Mesenchymal stem cell (in vitro differentiated cells and primary cell): ENCODE results near the gene GAN.
A peak's percentile ranks its signal among the peaks of the same experiment; 100 is the strongest.

Source experiments
- DNase-seq: peaks from one replicate; pipeline ENCODE4 v3.0.0-alpha.2; 2013
- H2AFZ ChIP-seq: one replicate; pipeline ENCODE4 v1.6.1; 2013; ENCODE audit warnings: low read depth, mild to moderate bottlenecking, control low read depth, inconsistent platforms, low read length, moderate library complexity
- H2AK5ac ChIP-seq: 2 replicates; pipeline ENCODE4 v1.6.1; 2013; ENCODE audit warnings: low read length, moderate library complexity, mild to moderate bottlenecking, inconsistent platforms; ENCODE audit not compliant: severe bottlenecking
- H2BK120ac ChIP-seq: one replicate; pipeline ENCODE4 v1.6.1; 2013; ENCODE audit warnings: low read depth, mild to moderate bottlenecking, inconsistent platforms, low read length, moderate library complexity
- H2BK12ac ChIP-seq, 2 experiments: one replicate each; pipeline ENCODE4 v1.6.1; 2013; ENCODE audit warnings: inconsistent platforms in 2 of 2, low read length in 2 of 2, mild to moderate bottlenecking in 2 of 2, moderate library complexity in 2 of 2, control low read depth in 1 of 2
- H2BK15ac ChIP-seq: one replicate; pipeline ENCODE4 v1.6.1; 2013; ENCODE audit warnings: mild to moderate bottlenecking, low read depth, inconsistent platforms; ENCODE audit not compliant: poor library complexity, severe bottlenecking
- H2BK5ac ChIP-seq: 2 replicates; pipeline ENCODE4 v1.6.1; 2013; ENCODE audit warnings: low read depth, mild to moderate bottlenecking, low read length, control low read depth, inconsistent platforms; ENCODE audit not compliant: poor library complexity, severe bottlenecking
- H3K14ac ChIP-seq, 2 experiments: one replicate each; pipeline ENCODE4 v1.6.1; 2013; ENCODE audit warnings: inconsistent platforms in 2 of 2, low read length in 2 of 2, control low read depth in 1 of 2, mild to moderate bottlenecking in 1 of 2, moderate library complexity in 1 of 2
- H3K18ac ChIP-seq, 2 experiments: one replicate each; pipeline ENCODE4 v1.6.1; 2013; ENCODE audit warnings: inconsistent platforms in 2 of 2, low read length in 2 of 2, control low read depth in 1 of 2, low read depth in 1 of 2, mild to moderate bottlenecking in 1 of 2
- H3K23ac ChIP-seq, 2 experiments: one replicate each; pipeline ENCODE4 v1.6.1; 2013; ENCODE audit warnings: inconsistent platforms in 2 of 2, low read length in 2 of 2, mild to moderate bottlenecking in 2 of 2, moderate library complexity in 2 of 2, control low read depth in 1 of 2
- H3K27ac ChIP-seq: 2 replicates; pipeline ENCODE4 v1.5.1; 2013; ENCODE audit warnings: mild to moderate bottlenecking, moderate library complexity, low read length, control low read depth, inconsistent platforms; ENCODE audit not compliant: poor library complexity, severe bottlenecking
- H3K27me3 ChIP-seq, 2 experiments: 2 replicates each; pipeline versions ENCODE4 v1.6.1 to v1.7.0; 2013; ENCODE audit warnings: low read length in 2 of 2, mild to moderate bottlenecking in 2 of 2, moderate library complexity in 2 of 2, control low read depth in 1 of 2, inconsistent platforms in 1 of 2; ENCODE audit not compliant: control insufficient read depth in 1 of 2, insufficient read depth in 1 of 2
- H3K36me3 ChIP-seq, 2 experiments: 2 replicates each; pipeline versions ENCODE4 v1.6.1 to v1.7.0; 2013; ENCODE audit warnings: low read length in 2 of 2, control low read depth in 1 of 2, inconsistent platforms in 1 of 2, low read depth in 1 of 2, mild to moderate bottlenecking in 1 of 2; ENCODE audit not compliant: insufficient read depth in 2 of 2, control insufficient read depth in 1 of 2
- H3K4ac ChIP-seq, 2 experiments: one replicate each; pipeline ENCODE4 v1.6.1; 2013; ENCODE audit warnings: inconsistent platforms in 2 of 2, low read length in 2 of 2, mild to moderate bottlenecking in 2 of 2, moderate library complexity in 2 of 2, control low read depth in 1 of 2, low read depth in 1 of 2
- H3K4me1 ChIP-seq: 2 replicates; pipeline ENCODE4 v1.6.1; 2013; ENCODE audit warnings: low read depth, low read length, control low read depth; ENCODE audit not compliant: control insufficient read depth, insufficient read depth
- H3K4me2 ChIP-seq: 2 replicates; pipeline ENCODE4 v1.6.1; 2013; ENCODE audit warnings: low read length, mild to moderate bottlenecking, inconsistent platforms; ENCODE audit not compliant: poor library complexity, severe bottlenecking
- H3K4me3 ChIP-seq, 2 experiments: 2 replicates each; pipeline versions ENCODE4 v1.5.1 to v1.7.0; 2013; ENCODE audit warnings: low read length in 2 of 2, mild to moderate bottlenecking in 2 of 2, control low read depth in 1 of 2, low read depth in 1 of 2; ENCODE audit not compliant: insufficient read depth in 1 of 2
- H3K79me1 ChIP-seq: replicated peaks from 2 replicates; pipeline ENCODE4 v1.6.1; 2013; ENCODE audit warnings: mild to moderate bottlenecking, control low read depth, low read length, inconsistent platforms; ENCODE audit not compliant: poor library complexity, severe bottlenecking
- H3K9ac ChIP-seq: 2 replicates; pipeline ENCODE4 v1.7.0; 2013; ENCODE audit warnings: mild to moderate bottlenecking, low read length, moderate library complexity
- H3K9me3 ChIP-seq: 2 replicates; pipeline ENCODE4 v1.7.0; 2013; ENCODE audit warnings: mild to moderate bottlenecking, low read length; ENCODE audit not compliant: control insufficient read depth
- H4K8ac ChIP-seq: one replicate; pipeline ENCODE4 v1.6.1; 2013; ENCODE audit warnings: inconsistent platforms, mild to moderate bottlenecking, low read length, moderate library complexity
- H4K91ac ChIP-seq: one replicate; pipeline ENCODE4 v1.6.1; 2013; ENCODE audit warnings: mild to moderate bottlenecking, low read length, inconsistent platforms
- WGBS: methylation state at CpG from one replicate; pipeline ENCODE4 v1.1.7; 2013; ENCODE audit warnings: mixed read lengths; 5-methylcytosine and 5-hydroxymethylcytosine counted together

Gene GAN

DNA sequence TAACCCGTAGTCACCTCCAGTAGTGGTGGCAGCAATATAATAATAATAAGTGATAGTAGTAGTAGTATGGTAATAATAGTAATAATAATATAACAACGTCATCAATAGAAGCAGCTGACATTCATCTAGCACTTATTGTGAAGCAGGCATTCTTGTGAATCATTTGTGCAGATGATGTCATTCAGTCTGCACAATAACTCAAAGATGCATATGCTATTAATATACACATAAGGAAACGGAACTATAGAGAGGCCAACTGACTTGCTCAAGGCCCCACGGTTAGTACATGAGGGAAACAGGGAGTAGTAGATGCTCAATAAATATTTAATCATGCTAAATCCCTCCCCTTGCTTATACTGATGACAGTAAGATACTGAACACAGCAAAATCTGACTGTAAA, 35.4 kb upstream of the GAN start:
- H2AK5ac ChIP-seq, result no peak overlapping the region
- H3K4me3 ChIP-seq, result no peak overlapping the region
- no peak overlapping the region for H3K4me2 ChIP-seq
- H4K91ac ChIP-seq, result no peak overlapping the region
- H3K27me3 ChIP-seq, result no peaks in the 10 kb centered on the region
- H2BK15ac ChIP-seq, result no peak overlapping the region
- no peak overlapping the region for H4K8ac ChIP-seq
- no peak overlapping the region for H2BK120ac ChIP-seq
- H2AFZ ChIP-seq, result no peak overlapping the region
- no peaks in the 10 kb centered on the region for H3K4me1 ChIP-seq
- no peak overlapping the region for H3K9ac ChIP-seq
- no peak overlapping the region for H2BK5ac ChIP-seq
- H3K14ac ChIP-seq, result no peak overlapping the region
- no peaks in the 10 kb centered on the region for H3K9me3 ChIP-seq
- H3K4ac ChIP-seq, result no peak overlapping the region
- H2BK12ac ChIP-seq, result no peak overlapping the region
- no peak overlapping the region for H3K27ac ChIP-seq
- H3K23ac ChIP-seq, result no peak overlapping the region
- no CpG with 5 or more reads among the region's 4 CpGs for WGBS
- peak; percentile 17 for DNase-seq
- H3K36me3 ChIP-seq, result no peaks in the 10 kb centered on the region
- H3K18ac ChIP-seq, result no peak overlapping the region
- no peaks in the 10 kb centered on the region for H3K79me1 ChIP-seq

DNA sequence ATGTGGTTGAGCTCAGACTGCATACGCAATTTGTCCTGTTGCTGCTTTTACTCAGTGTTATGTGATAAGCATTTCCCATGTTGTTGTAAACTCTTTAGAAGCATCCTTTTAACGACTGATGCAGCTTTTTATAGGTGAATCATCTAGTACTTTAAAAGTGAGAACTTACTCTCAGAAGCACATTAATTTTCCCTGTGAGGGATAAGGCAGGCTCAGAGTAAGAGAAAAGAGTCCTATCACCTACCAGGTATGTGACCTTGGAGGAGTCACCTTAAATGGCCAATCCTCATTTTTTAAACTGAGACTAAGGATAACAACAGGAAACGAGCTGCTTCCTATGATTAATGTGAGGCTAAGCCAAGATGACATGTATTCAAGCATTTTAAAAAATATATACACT, 34.4 kb upstream of the GAN start:
- H3K9me3 ChIP-seq, result no peaks in the 10 kb centered on the region
- H3K4me2 ChIP-seq, result no peak overlapping the region
- no peak overlapping the region for H2BK12ac ChIP-seq
- H3K27me3 ChIP-seq, result no peaks in the 10 kb centered on the region
- no peak overlapping the region for H2AFZ ChIP-seq
- H3K14ac ChIP-seq, result no peak overlapping the region
- no peak overlapping the region for H3K9ac ChIP-seq
- H2BK15ac ChIP-seq, result no peak overlapping the region
- no peak overlapping the region for H3K18ac ChIP-seq
- H4K91ac ChIP-seq, result no peak overlapping the region
- no peak overlapping the region for H3K4ac ChIP-seq
- H3K27ac ChIP-seq, result no peak overlapping the region
- H4K8ac ChIP-seq, result no peak overlapping the region
- no peak overlapping the region for H2BK5ac ChIP-seq
- no peak overlapping the region for H3K23ac ChIP-seq
- no peak overlapping the region for H3K4me3 ChIP-seq
- no peaks in the 10 kb centered on the region for H3K79me1 ChIP-seq
- DNase-seq, result peak; percentile 5
- WGBS, result 66% methylated on average over 2 of the region's 3 CpGs
- H3K4me1 ChIP-seq, result no peaks in the 10 kb centered on the region
- no peak overlapping the region for H2BK120ac ChIP-seq
- H3K36me3 ChIP-seq, result no peaks in the 10 kb centered on the region
- no peak overlapping the region for H2AK5ac ChIP-seq

DNA sequence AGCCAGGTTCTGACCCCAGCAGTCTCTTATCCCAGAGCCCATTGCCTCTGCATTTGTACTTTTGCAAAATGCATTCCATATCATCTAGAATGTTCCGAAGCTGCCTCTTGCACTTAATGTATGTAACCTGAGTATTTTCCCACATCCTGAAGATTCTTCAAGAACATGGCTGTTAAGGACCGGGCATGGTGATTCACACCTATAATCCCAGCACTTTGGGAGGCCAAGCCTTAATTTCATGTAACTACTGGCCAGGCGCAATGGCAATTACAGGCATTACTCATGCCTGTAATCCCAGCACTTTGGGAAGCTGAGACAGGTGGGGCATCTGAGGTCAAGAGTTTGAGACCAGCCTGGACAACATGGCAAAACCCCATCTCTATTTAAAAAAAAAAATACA, 31.7 kb upstream of the GAN start:
- no peaks in the 10 kb centered on the region for H3K9me3 ChIP-seq
- no peak overlapping the region for H3K27ac ChIP-seq
- no peak overlapping the region for H4K8ac ChIP-seq
- H2BK5ac ChIP-seq, result no peak overlapping the region
- no peaks in the 10 kb centered on the region for H3K36me3 ChIP-seq
- WGBS, result 93% methylated on average over 3 of the region's 3 CpGs
- H3K79me1 ChIP-seq, result no peaks in the 10 kb centered on the region
- H3K9ac ChIP-seq, result no peak overlapping the region
- H3K4me3 ChIP-seq, result no peak overlapping the region
- H2BK12ac ChIP-seq, result no peak overlapping the region
- no peak overlapping the region for H2BK15ac ChIP-seq
- no peak for DNase-seq
- H3K18ac ChIP-seq, result no peak overlapping the region
- H3K4me1 ChIP-seq, result no peaks in the 10 kb centered on the region
- H2AFZ ChIP-seq, result no peak overlapping the region
- no peak overlapping the region for H3K4ac ChIP-seq
- H2AK5ac ChIP-seq, result no peak overlapping the region
- H3K27me3 ChIP-seq, result peaks cover 0 to 6% of the 10 kb centered on the region in 2 experiments
- no peak overlapping the region for H4K91ac ChIP-seq
- no peak overlapping the region for H2BK120ac ChIP-seq
- H3K23ac ChIP-seq, result no peak overlapping the region
- no peak overlapping the region for H3K14ac ChIP-seq
- H3K4me2 ChIP-seq, result no peak overlapping the region

DNA sequence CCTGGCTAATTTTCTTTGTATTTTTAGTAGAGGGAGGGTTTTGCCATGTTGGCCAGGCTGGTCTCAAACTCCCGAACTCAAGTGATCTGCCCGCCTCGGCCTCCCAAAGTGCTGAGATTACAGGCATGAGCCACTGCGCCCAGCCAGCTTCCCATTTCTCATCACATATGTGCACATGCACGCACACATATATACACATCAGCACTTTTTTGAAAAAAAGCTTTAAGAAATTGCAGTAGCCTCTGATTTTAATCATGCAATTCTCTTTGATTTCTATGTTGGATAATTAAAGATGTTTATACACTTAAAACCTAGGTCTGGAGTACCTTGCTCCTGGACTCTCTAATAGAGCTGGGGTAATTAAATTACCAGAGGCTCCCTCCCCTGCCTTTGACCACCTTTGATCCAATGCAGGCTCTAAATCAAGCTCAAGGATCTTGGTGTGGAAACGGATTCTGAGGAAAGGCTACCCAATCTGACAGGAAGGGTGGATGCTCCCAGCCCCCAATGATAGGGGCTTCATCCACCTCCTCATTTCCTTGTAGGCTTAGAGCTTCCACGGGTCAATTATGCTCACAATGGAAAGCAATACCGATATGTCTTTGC, 29.7 kb upstream of the GAN start:
- Histone ChIP-seq H3K36me3 (no peaks in the 10 kb centered on the region), H2AFZ (no peak overlapping the region), H3K14ac (no peak overlapping the region), H2BK15ac (no peak overlapping the region), H2AK5ac (no peak overlapping the region), H3K4me3 (no peak overlapping the region), H3K79me1 (no peaks in the 10 kb centered on the region), H4K8ac (no peak overlapping the region), H3K9ac (no peak overlapping the region), H3K4me1 (no peaks in the 10 kb centered on the region), H2BK5ac (no peak overlapping the region), H3K27ac (no peak overlapping the region), H3K18ac (no peak overlapping the region), H2BK120ac (no peak overlapping the region), H2BK12ac (no peak overlapping the region), H3K4me2 (no peak overlapping the region), H3K23ac (no peak overlapping the region), H3K9me3 (no peaks in the 10 kb centered on the region), H4K91ac (no peak overlapping the region), H3K4ac (no peak overlapping the region), H3K27me3 (peaks cover 0 to 6% of the 10 kb centered on the region in 2 experiments)
- WGBS, result 86% methylated on average over 8 of the region's 8 CpGs
- DNase-seq, result no peak
